Caco-2 (cell line): ENCODE measurements around the gene CALB2. TPM values are rescaled to one million over a fixed set of nuclear protein-coding genes. Genes with fewer than 3 reads are reported as not detected.

Experiments used
- BruUV-seq: library from RNA; stranded (reverse); fragments of 400-500 nt; replicated peaks from 2 replicates; lab custom pipeline; 2021; lab: Mats Ljungman, UMichigan
- CTCF ChIA-PET: fragments of 300-600 bp; sonication (Branson Sonifier 250); formaldehyde crosslinking; loops from one replicate; lab custom pipeline; 2022; ENCODE audit warnings: antibody characterized with exemption; lab: Charles Lee
- POLR2A ChIA-PET: fragments of 300-600 bp; sonication (Branson Sonifier 250); formaldehyde crosslinking; loops from one replicate; lab custom pipeline; 2022; ENCODE audit warnings: antibody characterized with exemption; lab: Charles Lee
- DNase-seq, 2 experiments: peaks; one replicate each; pipeline versions ENCODE4 v3.0.0 to v3.0.0-alpha.2; 2020 to 2022
- H3K27me3 ChIP-seq: replicated peaks from 2 replicates; pipeline ENCODE4 v1.6.0; 2011; ENCODE audit warnings: low read length; ENCODE audit not compliant: control insufficient read depth, insufficient read depth
- H3K36me3 ChIP-seq: 2 replicates; pipeline ENCODE4 v1.5.1; 2011; ENCODE audit warnings: low read length; ENCODE audit not compliant: control insufficient read depth, insufficient read depth
- H3K4me1 ChIP-seq: fragments of 250-450 bp; sonication (Bioruptor Pico); 2 replicates; pipeline ENCODE4 v1.5.1; 2020; ENCODE audit warnings: mild to moderate bottlenecking
- H3K4me3 ChIP-seq: 2 replicates; pipeline ENCODE4 v1.5.1; 2011; ENCODE audit warnings: low read depth, mild to moderate bottlenecking, control low read depth, low read length
- H3K9me3 ChIP-seq: fragments of 250-450 bp; sonication (Bioruptor Pico); 2 replicates; pipeline ENCODE4 v1.5.1; 2020; ENCODE audit warnings: mild to moderate bottlenecking, moderate library complexity
- H3K27ac Mint-ChIP-seq: one replicate; pipeline ENCODE4 v1.8.0; 2022; ENCODE audit warnings: mixed read lengths; ENCODE audit not compliant: unreplicated experiment
- H3K27me3 Mint-ChIP-seq: one replicate; pipeline ENCODE4 v1.8.0; 2022; ENCODE audit warnings: mixed read lengths; ENCODE audit not compliant: insufficient read depth, unreplicated experiment
- H3K36me3 Mint-ChIP-seq: one replicate; pipeline ENCODE4 v1.8.0; 2022; ENCODE audit warnings: mild to moderate bottlenecking, mixed read lengths; ENCODE audit not compliant: insufficient read depth, unreplicated experiment
- H3K4me1 Mint-ChIP-seq: one replicate; pipeline ENCODE4 v1.8.0; 2022; ENCODE audit warnings: low read depth, mixed read lengths; ENCODE audit not compliant: unreplicated experiment
- H3K4me3 Mint-ChIP-seq: one replicate; pipeline ENCODE4 v1.8.0; 2022; ENCODE audit warnings: mild to moderate bottlenecking, moderate library complexity, mixed read lengths; ENCODE audit not compliant: unreplicated experiment
- H3K9me3 Mint-ChIP-seq: one replicate; pipeline ENCODE4 v1.8.0; 2022; ENCODE audit warnings: mixed read lengths; ENCODE audit not compliant: unreplicated experiment
- CTCF ChIP-seq, 2 experiments: fragments of 200-600 bp in 1 of 2; IDR thresholded peaks; 1 replicate in 1 of 2; 2 replicates in 1 of 2; pipeline versions ENCODE4 v1.5.1 to v1.8.0; 2011 to 2022; ENCODE audit warnings: antibody characterized with exemption in 1 of 2, control low read depth in 1 of 2, inconsistent platforms in 1 of 2, low read depth in 1 of 2, low read length in 1 of 2, mild to moderate bottlenecking in 1 of 2, moderate library complexity in 1 of 2; ENCODE audit not compliant: insufficient read depth in 1 of 2, severe bottlenecking in 1 of 2, unreplicated experiment in 1 of 2
- intact Hi-C: fragments of 100-400 bp; cut with micrococcal nuclease; formaldehyde crosslinking; loops from one replicate; pipeline ENCODE4 v1.10.0; 2022; ENCODE audit not compliant: unreplicated experiment
- total RNA-seq: library from RNA; stranded (reverse); gene quantifications from 2 replicates; pipeline ENCODE4 v1.2.3, GENCODE V29; 2022

The CALB2 gene
- total RNA-seq, 1 experiment from 2014 or later = not detected

DNA sequence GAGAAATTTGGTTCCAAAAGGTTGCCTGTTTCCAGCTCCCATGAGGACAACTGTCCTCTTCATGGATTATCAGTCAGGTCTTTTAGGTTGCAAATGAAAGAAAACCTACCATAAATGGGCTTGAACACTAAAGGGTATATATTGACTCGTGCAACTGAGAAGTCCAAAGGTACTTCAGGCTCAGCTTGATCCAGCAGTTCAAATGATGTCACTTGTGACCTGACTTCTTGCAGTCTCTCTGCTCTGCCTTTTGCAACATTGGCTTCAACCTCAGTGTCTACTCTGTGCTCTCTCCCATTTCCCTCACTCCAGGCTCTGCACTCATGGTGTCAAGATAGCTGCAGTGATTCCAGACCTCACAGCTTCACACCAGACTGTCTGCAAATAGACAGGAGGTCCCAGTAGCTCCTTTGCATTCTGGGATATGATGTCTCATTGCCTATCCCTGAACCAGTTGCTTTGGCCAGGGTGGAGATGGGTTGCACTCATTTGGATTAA is 5.5 kb upstream of the CALB2 start:
- BruUV-seq = no TSS peak
- Mint-ChIP-seq H3K27ac (no peak overlapping the region), H3K9me3 (no peaks in the 10 kb centered on the region), H3K27me3 (peaks cover 16% of the 10 kb centered on the region), H3K4me3 (no peak overlapping the region), H3K4me1 (no peaks in the 10 kb centered on the region), H3K36me3 (no peaks in the 10 kb centered on the region)
- DNase-seq = peak in 1 of 2 experiments; percentile 5
- Histone ChIP-seq H3K9me3 (no peaks in the 10 kb centered on the region), H3K36me3 (no peaks in the 10 kb centered on the region), H3K4me3 (no peak overlapping the region), H3K4me1 (no peaks in the 10 kb centered on the region), H3K27me3 (no peaks in the 10 kb centered on the region)
- TF ChIP-seq CTCF (IDR thresholded peaks at IDR 0.05; ENCODE audit: insufficient read depth in 1 of 2, low read depth in 1 of 2, low read length in 1 of 2, severe bottlenecking in 1 of 2, unreplicated experiment in 1 of 2) = no peak
- intact Hi-C loops = no loop called here
- ChIA-PET CTCF (interaction anchor here (0.6 kb wide), 1 partner anchor 321 kb away, joined by 4 read pairs; no protein-coding TSS in a partner anchor), POLR2A (no interaction called here)

- H3K36me3 ChIP-seq = no peaks in the 10 kb centered on the region
- POLR2A ChIA-PET = no interaction called here
- no peak overlapping the region for H3K4me3 ChIP-seq
- no peak overlapping the region for H3K27ac Mint-ChIP-seq
- H3K9me3 ChIP-seq = no peaks in the 10 kb centered on the region
- peaks cover 15% of the 10 kb centered on the region for H3K27me3 Mint-ChIP-seq
- no peaks in the 10 kb centered on the region for H3K36me3 Mint-ChIP-seq
- CTCF ChIA-PET = interaction anchor here (0.6 kb wide), 1 partner anchor 322 kb away, joined by 4 read pairs; no protein-coding TSS in a partner anchor
- no peak for TF ChIP-seq CTCF (IDR thresholded peaks at IDR 0.05; ENCODE audit: insufficient read depth in 1 of 2, low read depth in 1 of 2, low read length in 1 of 2, severe bottlenecking in 1 of 2, unreplicated experiment in 1 of 2)
- no peaks in the 10 kb centered on the region for H3K27me3 ChIP-seq
- no peak overlapping the region for H3K4me3 Mint-ChIP-seq
- BruUV-seq = no TSS peak
- intact Hi-C loops = no loop called here
- peak in 1 of 2 experiments; percentile 6 for DNase-seq
- H3K9me3 Mint-ChIP-seq = no peaks in the 10 kb centered on the region
- H3K4me1 Mint-ChIP-seq = no peaks in the 10 kb centered on the region
- H3K4me1 ChIP-seq = no peaks in the 10 kb centered on the region
Observed at GRCh38 chr16:71353736-71354135, 4.8 kb upstream of the CALB2 start.

DNA sequence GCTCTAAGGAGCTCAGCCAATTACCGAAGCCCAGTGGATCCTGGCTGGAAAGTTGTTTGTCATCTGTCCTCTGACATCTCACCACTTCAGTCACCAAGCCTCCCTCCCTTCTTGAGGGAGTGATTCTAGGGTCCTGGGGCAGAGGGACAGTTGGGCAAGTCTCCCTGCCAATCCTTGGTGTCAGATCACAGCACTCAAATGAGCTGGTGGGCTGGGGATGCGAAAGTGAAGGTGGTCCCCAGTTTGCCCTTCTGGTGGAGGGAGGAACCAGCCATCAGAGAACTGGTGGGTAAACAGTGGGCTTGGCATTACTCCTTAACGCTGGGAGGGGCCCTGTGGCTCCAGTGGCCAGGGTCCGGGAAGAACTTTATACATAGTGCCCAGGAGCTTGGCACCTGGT is 4.4 kb upstream of the CALB2 start:
- Histone ChIP-seq H3K4me1 (no peaks in the 10 kb centered on the region), H3K9me3 (no peaks in the 10 kb centered on the region), H3K36me3 (no peaks in the 10 kb centered on the region), H3K27me3 (peaks cover 2% of the 10 kb centered on the region), H3K4me3 (no peak overlapping the region)
- no TSS peak for BruUV-seq
- TF ChIP-seq CTCF (IDR thresholded peaks at IDR 0.05; ENCODE audit: insufficient read depth in 1 of 2, low read depth in 1 of 2, low read length in 1 of 2, severe bottlenecking in 1 of 2, unreplicated experiment in 1 of 2) = no peak
- intact Hi-C loops = no loop called here
- ChIA-PET CTCF (no interaction called here), POLR2A (no interaction called here)
- Mint-ChIP-seq H3K9me3 (no peaks in the 10 kb centered on the region), H3K4me1 (no peaks in the 10 kb centered on the region), H3K4me3 (no peak overlapping the region), H3K36me3 (no peaks in the 10 kb centered on the region), H3K27me3 (peaks cover 15% of the 10 kb centered on the region), H3K27ac (no peak overlapping the region)
- peak in 1 of 2 experiments; percentile 17 for DNase-seq
